ENCODE data around the gene RRAGD.

Gene RRAGD

GRCh38 chr6:89375427-89376267 is 36.4 kb downstream of the RRAGD start:
- DNase-seq (ENCODE audit: low read depth in 2 of 2), result peak in 1 of 2 donors; percentile 44

GRCh38 chr6:89372506-89372901 is 39.6 kb downstream of the RRAGD start:
- no peak for DNase-seq (ENCODE audit: low read depth in 2 of 2)

- peak; percentile 67 to 68 for DNase-seq (ENCODE audit: low read depth in 2 of 2)
Measured at GRCh38 chr6:89371849-89372505, 40.1 kb downstream of the RRAGD start.

GRCh38 chr6:89368999-89369398 is 43.1 kb downstream of the RRAGD start:
- DNase-seq (ENCODE audit: low read depth in 2 of 2), result no peak

- DNase-seq (ENCODE audit: low read depth in 2 of 2), result peak in 1 of 2 donors; percentile 51
Measured at GRCh38 chr6:89368107-89368506, 44.0 kb downstream of the RRAGD start.

DNA sequence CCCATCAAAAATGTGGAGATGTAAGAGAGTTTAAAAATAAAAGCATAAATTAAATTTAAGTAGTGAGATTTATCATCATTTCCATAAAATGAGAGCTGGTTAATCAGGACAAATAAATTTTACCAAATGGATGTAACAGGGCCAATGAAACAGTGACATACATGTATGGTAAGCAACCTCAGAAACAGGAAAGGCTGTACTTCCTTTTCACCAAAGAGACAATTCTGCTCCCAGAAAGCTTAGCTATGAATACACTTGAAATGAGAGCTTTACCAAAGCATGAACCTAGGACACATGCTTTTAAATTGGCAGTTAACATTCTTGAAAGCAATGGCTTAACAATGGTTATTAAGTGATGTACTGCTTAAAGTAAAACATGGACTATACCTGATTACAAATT is 47.5 kb downstream of the RRAGD start:
- DNase-seq (ENCODE audit: low read depth in 2 of 2), result no peak

DNA sequence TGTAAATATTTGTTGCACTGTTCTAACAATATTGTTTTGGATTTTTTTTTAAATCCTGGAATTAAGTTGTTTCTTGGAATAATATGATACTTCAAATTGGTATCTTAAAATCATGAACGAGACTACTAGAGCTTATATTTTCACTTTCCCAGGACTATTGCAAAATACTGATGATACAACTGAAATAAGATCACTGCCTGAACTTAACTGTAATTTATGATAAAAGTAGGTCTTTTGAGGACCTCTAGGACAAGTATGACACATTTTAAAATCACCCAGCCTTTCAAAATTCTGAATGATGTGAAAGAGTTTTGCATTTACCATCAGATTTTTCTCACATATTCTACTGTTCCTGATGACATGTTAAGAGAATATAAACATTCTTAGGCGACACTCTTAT is 50.9 kb downstream of the RRAGD start:
- DNase-seq (ENCODE audit: low read depth in 2 of 2), result no peak

- no peak for DNase-seq (ENCODE audit: low read depth in 2 of 2)
Measured at GRCh38 chr6:89360415-89360999, 51.6 kb downstream of the RRAGD start.

GRCh38 chr6:89359561-89359960 is 52.5 kb downstream of the RRAGD start:
- DNase-seq (ENCODE audit: low read depth in 2 of 2), result no peak

- DNase-seq (ENCODE audit: low read depth in 2 of 2), result no peak
Measured at GRCh38 chr6:89357390-89357789, 54.7 kb downstream of the RRAGD start.

GRCh38 chr6:89356642-89357170 is 55.4 kb downstream of the RRAGD start:
- no peak for DNase-seq (ENCODE audit: low read depth in 2 of 2)

DNA sequence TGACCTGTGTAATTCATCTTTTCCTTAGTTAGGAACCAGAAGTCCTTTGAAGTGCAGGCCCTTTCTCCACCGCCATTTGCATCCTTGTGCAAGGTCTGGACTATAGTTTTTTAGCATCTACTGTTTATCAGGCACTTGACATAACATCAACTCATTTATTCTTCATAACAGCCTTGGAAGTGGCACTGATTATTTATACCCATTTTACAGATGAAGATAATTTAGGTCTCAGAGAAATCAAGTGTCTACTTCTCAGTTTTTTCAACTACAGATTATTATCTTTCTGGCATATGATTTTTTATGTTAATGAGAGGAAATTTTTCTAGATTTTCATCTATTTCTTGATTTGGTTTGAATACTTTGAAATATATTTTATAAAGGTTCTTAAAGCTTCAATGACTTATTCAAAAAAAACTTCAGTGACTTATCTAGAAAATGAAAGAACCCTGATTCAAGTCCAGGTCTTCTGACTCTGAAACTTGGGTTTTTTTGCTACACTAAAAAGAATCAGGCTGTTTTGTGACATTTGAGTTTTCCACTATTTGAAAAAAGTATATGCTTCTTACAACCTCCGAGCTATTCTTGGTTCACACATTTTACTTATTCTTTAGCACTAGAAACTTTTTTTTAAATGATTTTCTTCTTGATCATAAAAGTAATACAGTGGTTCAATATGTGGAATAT is 56.4 kb downstream of the RRAGD start:
- no peak for DNase-seq (ENCODE audit: low read depth in 2 of 2)

DNA sequence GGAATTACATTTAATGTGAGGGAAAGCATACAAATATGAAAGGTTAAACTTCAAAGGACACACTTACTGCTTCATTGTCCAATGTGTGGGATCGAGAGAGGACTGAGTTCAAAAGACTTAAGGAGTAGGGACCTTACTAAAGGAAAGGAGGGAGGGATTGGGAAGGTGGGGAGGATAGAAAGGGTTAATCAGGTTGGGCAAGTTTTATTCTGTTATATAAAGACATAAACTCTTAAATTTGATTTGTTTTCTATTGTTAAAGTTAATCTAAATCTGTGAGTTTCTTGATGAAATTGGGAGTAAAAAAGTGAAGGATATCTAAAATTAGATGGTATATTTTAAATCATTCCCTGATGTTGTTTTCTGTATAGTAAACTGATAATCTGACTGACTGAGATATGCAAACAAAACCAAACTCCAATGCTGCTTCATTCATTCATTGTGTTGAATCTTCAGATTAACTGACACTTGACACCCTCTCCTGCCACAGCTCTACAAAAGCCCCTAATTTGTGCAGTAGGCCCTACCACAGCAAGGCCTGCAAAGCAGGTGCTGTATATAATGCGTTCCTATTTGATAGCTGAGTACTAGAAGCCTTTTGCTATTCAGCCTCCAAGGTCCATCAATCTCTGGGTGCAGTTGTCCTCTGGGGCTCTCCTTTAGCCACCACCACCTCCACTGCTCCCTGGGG is 58.2 kb downstream of the RRAGD start:
- DNase-seq (ENCODE audit: low read depth in 2 of 2), result no peak

- no peak for DNase-seq (ENCODE audit: low read depth in 2 of 2)
Measured at GRCh38 chr6:89353118-89353556, 58.9 kb downstream of the RRAGD start.

- DNase-seq (ENCODE audit: low read depth in 2 of 2), result peak; percentile 69 to 77
Measured at GRCh38 chr6:89352278-89353117, 59.6 kb downstream of the RRAGD start, which contains the start of gene UBE2J1. UBE2J1 (minus strand) TSS chr6:89352722; CDS start chr6:89352569, 153 bp downstream.

DNA sequence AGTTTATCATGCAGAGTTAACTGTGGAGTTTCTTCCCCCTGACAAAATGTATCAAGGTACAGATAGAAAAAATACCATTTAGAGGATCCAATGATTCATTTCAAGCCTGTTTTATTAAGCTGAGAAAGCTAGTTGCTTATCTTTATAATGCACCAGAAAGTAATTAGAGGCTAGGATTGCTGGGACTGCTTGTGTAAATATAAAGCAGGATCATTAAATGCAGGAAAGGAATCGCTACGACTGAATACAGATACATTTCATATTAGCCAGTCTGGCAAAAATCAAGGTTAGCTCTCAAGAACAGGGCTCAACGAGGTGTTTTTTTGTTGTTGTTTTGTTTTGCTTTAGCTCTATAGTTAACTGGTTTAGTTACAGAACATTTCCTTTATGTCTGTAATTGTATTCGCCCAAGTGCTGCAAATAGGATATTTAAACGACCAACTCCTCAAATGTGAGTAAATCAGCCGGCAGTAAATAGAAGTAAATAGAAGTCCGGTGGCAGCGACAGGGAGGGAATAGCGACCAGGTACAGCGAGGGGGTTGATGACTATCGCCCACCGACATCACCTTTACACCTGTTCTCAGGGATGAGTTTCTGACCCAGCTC is 60.3 kb downstream of the RRAGD start:
- DNase-seq (ENCODE audit: low read depth in 2 of 2), result no peak

GRCh38 chr6:89350281-89350966 is 61.6 kb downstream of the RRAGD start:
- DNase-seq (ENCODE audit: low read depth in 2 of 2), result no peak

DNA sequence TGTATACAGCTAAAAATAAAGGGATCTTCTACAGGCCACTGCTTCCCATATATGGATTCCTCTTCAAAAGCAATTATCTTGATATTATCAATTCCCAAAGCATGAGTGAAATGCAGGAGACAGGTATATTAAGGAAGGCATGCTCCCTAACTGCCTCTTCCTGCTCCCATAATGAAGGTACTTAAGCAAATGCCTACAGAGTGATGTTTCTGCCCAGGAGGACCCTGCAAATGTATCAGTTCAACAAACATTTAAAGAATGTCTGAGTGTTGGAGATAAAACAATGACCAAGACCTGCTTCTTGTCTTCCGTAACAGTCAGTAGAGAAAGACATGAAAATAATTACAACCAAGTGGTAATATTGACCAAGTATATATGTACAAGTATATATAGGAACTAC is 63.7 kb downstream of the RRAGD start:
- DNase-seq (ENCODE audit: low read depth in 2 of 2), result no peak

DNA sequence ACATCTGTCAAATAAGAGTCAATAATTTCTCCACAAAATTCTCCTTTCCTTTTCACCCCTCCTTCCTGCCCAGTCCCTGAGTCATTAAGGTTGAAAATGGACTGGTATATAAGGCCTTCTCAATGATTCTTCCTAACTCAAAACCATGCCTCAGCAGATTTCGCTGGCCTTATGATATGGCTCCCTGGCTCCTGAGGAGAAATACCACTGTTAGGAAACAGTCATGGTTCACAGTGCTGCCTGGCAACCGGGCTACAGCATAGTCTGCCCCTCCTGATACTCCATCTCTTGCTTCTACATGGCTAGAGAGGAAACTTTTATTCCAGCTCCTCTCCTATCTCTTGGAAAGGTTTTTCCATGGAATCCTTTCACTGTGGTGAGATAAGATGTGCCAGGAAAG is 64.2 kb downstream of the RRAGD start:
- no peak for DNase-seq (ENCODE audit: low read depth in 2 of 2)
